ENCODE results near the gene TNMD.
"Not testable (repeated sequence)": the region's sequence is repeated elsewhere in the genome, so short reads cannot be mapped to it uniquely, and the experiment has no call there.

The TNMD gene

DNA sequence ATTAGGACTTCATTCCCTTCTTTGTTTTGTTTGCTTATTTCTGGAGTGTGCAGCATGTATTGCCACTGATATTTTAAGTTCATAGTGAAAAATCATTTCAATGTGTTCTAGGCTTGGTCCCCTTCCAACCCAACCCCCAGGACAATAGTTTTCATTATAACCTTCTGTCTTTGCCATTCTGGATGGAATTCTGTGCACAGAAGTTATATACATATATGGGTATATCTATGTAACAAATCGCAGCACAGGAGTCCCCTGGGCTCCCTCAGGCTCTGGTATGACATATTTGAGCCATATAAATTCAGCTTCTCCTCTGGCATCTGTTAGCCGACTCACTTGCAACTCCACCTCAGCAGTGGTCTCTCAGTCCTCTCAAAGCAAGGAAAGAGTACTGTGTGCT lies at the start of gene TNMD:
TNMD (plus strand) TSS at position 326 of the 400 bp plus-strand sequence. CDS start 83 bp downstream, outside the sequence.
- DNase-seq, result no peak

DNA sequence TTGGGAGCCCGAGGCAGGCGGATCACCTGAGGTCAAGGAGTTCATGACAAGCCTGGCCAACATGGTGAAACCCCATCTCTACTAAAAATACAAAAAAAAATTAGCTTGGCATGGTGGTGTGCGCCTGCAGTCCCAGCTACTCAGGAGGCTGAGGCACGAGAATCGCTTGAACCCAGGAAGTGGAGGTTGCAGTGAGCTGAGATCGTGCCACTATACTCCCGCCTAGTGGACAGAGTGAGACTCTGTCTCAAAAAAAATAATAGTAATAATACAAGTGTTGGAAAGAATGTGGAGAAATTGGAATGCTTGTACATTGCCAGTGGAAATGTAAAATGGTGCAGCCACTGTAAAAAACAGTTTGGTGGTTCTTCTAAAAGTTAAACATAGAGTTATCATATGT lies 19.2 kb upstream of the TNMD start:
- DNase-seq, result not testable (repeated sequence)

DNA sequence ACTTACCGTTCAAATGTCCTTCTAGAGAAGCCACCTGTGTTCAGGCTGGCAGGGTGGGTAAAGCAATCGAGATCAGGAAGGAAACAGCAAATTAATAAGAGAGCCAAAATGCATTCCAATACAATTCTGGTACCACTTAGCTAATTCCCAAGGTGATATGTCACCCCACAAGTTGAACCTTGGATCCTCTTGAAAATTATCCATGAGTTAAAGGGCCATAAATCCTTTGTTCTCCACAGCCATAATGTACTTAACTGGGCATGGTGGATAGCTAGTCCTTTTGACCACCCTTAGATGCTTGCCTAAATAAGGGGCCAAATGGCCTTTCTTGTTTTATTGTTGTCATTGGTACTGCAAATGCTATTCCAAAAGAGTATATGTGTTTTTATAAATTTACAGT lies 2.0 kb downstream of the TNMD start:
- no peak for DNase-seq

DNA sequence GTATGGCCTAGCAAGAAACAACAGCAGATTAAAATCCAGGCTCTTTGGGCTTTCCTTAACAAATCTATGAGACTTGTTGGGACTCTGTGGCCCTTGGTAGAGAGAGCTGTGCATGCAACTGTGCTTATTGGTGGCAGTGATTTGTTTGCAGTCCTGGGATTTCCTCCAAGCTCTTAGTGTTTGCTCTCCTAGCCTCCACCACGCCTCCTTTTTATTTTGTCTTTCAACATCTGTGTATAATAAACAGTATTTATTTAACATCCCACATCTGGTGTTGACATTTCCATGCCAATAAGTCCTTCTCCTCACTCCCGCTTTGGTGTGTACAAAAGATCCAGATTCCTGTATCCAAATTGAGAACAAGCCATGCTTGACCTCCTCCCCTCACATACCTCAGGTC lies 3.1 kb downstream of the TNMD start:
- no peak for DNase-seq

DNA sequence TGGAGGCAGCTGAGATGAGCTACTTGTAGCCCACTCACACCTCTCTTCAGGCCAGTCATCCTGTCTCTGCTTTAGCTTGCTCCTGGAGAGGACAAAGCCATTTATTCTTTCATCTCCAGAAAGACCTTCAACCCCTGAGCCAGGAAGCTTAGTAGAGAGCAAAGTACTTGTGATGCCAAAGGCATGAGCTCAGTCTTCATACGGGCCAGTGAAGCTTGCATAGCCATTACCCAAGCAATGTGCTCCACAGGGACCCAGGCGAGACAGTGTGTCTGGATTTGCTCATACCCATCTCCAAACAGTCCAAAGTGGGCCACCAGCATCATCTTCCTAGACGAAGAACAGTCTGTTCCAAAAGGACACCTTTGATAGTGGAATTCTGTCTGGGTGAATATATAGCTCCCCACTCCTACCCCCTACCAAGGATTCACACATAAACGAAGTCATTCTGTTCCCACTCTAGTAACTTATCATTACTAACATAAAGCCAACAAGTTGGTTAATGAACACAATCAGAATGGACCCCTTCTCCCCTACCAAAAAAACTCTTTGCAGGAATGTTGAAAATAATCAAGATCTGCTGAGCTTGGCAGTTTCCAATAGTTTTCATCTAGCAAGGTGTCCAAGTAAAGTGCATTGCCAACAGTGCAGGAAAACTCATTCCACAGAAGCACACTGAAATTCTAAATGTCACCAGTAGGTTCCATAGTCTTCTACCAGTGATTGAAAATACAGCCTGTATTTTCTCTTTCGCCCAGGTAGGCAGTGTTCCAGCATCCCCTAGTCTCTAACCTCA lies 6.7 kb downstream of the TNMD start:
- DNase-seq, result no peak

DNA sequence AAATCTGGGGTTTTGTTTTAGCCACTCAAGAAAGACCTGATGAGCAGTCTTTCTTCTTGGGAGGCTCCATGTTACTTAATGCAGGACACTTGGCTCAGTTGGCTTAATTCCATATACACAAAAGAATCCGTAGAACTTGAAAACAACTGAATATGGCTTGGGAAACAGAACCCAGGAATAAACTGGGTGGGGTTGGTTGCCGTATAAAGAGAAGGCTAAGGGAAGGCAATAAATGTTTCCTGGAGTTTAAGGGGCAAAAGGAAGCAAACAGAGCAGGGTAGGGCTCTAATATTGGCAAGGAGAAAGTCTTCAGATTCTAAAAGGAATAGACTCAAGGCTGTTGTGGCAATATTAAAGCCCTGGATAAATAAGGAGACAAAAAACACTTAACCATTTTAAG lies 8.4 kb downstream of the TNMD start:
- DNase-seq, result no peak

DNA sequence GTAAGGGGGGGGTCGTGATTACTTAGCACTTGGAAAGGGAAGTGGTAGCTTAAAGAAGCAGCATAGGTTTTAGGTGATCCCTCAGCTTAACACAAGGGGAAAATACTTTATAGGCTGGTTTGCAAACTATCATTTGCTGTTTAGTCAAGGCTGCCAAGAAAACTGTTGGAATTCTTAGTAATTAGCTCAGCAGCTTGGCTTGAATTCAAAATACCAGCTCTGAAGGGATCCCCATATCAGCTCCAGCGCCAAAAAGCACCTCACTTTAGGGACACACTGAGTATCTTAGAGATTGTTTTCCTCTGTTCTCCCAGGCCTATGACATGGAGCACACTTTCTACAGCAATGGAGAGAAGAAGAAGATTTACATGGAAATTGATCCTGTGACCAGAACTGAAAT lies 8.8 kb downstream of the TNMD start:
- DNase-seq, result no peak

DNA sequence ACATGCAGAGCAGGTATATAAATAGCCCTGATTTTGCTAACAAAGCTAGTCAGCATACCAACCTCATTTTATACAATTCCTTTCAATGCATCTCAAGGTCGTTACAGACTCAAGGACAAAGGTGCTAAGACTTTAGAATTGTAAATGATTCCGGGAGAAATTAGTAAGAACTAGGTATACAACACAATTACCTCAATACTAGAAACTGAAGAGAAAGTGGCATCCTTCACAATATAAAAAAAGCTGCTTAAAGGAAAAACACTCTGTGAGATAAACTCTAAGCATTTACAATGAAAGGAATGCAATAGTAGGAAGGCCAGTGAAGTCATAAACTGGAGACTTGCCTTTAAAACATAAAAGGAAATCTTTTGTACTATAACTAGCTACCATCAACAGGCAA lies 11.9 kb downstream of the TNMD start:
- no peak for DNase-seq

DNA sequence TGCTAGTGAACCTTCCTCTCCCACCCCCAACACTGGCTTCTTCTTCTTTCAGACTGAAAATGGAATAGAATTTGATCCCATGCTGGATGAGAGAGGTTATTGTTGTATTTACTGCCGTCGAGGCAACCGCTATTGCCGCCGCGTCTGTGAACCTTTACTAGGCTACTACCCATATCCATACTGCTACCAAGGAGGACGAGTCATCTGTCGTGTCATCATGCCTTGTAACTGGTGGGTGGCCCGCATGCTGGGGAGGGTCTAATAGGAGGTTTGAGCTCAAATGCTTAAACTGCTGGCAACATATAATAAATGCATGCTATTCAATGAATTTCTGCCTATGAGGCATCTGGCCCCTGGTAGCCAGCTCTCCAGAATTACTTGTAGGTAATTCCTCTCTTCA lies 14.7 kb downstream of the TNMD start:
- DNase-seq, result no peak

DNA sequence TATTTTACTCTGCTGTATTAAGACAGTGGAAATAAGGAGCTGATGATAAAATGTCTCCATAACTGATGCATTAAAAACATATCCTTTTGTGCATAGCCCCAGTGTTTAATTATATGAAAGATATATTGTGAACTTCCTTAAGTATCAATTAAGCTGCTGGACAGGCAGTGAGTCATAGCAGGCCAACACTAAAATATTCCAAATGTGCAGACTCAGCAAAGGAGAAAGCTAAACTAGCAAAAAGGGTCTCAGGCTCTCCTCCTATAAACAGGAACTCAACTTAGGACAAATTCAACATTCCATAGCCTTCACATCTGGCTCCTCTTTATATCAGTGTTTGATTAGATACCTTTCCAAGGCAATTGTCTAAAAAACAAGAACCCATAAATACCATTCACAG lies 15.6 kb downstream of the TNMD start:
- DNase-seq, result no peak

DNA sequence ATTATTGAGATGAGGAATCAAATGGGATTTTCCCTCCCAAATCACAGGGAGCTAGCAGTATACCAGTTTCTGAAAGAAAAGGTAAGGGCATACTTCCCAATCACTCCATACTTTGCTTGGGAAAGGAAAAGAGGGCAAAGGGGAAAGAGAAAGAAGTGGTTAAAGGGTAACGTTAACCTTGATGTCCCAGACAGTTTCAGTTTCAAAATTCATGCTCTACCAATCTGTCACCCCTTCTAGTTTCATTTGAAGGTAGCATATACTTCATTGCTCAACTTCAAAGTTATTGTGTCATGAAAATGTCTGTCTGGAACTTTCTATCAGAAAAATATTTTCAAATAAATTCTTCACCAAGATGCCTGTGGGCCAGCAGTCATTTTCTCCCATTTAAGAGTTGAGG lies 16.0 kb downstream of the TNMD start:
- DNase-seq, result no peak

DNA sequence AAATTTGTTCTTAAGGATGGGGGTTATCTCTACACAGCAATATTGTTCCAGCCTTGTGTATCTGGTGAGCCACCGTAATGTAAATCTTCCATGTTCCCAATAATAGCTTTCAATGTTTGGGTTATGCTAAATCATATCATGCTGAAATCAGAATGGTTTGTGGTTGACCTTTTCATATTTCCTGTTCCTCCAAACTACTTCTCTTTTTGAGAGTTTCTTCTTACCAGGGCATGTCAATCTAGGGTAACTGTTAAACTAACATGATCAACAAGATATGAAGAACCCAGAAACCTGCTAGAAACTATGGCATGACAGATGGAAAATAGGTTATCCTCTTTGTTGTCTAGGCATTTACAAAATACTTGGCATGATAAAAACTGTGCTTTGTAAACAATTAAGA lies 22.0 kb downstream of the TNMD start:
- DNase-seq, result no peak

DNA sequence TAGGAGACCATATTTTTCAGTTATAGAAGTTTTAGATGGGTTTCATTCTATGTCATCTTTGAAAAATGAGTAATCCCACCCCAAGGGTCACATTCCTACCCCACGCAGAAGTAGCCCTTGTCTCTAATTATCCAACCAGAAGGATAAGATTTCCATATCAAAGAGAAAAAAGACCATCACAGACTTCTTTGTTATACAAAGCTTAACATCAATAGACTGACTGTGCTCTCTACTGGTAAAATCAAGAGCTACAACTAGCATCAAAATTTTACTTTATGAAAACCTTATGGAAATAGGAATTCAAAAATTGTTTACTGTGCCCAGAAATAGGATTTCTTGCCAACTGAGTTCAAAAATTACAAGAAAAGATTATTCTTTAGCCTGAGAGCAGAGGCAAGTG lies 24.9 kb downstream of the TNMD start:
- no peak for DNase-seq

DNA sequence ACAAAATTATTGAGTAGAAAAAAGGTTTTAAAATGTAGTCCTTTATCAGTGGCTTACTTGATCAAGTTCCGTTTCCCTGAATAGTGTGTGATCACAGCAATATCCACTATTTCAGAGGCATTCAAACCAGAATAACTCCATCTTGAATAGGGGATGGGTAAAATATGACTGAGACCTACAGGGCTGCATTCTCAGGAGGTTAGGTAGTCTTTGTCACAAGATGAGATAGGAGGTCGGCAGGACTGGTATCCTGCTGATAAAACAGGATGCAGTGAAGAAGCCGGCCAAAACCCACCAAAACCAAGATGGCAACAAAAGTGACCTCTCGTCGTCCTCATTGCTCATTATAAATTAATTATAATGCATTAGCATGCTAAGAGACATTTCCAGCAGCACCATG lies 27.2 kb downstream of the TNMD start:
- no peak for DNase-seq

DNA sequence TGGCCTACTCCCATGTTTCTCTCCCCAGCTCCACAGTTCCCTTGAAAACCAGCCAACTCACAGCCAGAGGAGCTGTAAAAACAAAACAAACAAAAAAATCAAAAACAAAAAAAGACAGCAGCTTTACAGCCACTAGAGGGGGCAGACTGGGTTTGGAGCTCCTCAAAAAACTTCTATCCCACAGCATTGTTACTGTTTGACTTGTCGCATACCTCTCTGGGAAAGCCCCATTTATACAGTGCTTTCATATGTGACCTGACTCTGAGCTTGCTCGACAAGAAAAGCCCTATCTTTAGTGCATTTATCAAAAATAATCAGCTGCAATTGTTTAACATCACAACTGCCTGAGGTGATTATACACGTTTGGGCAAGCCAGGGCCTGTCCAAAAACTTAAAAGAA lies 30.3 kb downstream of the TNMD start:
- DNase-seq, result no peak

DNA sequence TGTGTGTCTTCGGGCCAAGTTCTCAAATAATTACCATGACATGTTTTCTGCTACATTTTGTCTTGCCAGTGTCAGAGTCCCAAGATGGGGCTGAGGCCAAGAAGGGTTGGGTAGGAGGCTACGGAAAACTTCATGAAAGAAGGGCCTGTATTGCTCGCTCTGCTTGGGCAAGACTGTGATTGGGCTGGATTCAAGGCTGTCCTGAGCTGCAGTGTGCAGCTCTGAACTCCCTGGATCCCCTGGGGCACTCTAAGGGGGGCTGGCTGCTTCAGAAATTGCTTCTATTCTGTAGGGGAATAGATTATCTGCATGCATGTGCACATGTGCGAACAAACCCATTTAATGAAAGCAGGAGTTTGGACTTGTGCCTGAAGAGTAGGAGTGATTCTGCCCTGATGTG lies 38.3 kb downstream of the TNMD start:
- DNase-seq, result no peak

DNA sequence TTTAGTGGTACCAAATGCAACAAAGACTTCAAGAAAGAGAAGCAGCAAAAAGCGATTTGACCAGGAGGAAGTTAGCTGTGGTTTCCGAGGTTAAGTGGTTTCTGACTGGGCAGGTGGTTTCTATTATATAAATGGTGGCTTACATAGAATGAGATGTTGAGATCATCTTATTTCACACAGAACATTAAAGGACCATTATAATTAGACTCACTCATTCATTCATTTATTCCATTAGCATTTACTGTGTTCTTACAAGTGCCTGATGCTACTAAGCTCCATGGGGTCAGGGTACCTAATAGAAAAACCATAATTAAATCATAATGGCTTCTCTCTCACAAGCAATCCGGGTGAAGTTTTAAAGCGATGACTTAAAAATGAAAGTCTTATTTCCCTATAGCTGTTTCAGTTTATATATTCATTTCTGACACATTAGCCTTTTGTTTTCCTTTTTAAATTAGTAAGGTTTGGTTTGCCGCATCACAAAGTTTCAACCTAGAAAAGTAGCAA lies 41.3 kb downstream of the TNMD start:
- no peak for DNase-seq

DNA sequence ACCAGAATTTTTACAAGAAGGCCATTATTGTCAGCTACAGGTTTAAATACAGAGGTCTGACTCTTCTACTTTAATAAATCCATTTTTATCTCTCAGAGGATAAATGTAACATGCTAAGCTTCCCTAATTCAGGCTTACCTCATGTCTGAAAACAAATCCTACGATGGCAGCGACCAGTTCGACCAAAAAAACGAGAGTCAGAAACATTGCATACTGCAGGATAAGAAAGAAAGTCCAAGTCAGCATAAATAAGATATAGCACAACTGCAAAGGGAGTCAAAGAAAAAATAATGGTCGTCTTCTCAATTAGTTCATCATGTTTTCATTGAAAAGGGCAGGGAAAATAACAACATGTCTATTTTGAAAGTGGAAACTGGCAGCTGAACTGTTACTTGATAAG lies 50.3 kb downstream of the TNMD start:
- DNase-seq, result no peak

DNA sequence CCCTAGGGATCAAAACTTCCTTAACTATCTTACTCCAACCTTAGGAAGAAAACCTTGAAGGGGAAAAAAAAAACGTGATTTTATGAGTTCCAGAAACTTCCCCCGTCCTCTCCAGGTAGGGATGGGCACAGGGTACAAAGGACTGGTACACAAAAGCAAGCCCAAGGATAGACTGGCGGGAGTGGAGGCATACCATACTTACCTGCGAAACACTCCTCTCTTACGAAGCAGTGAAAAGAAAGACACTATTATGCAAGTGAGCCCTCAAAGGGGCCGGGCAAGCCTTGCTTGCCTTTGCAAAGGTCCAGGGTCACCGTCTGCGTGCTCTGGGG lies 51.2 kb downstream of the TNMD start:
- no peak for DNase-seq

DNA sequence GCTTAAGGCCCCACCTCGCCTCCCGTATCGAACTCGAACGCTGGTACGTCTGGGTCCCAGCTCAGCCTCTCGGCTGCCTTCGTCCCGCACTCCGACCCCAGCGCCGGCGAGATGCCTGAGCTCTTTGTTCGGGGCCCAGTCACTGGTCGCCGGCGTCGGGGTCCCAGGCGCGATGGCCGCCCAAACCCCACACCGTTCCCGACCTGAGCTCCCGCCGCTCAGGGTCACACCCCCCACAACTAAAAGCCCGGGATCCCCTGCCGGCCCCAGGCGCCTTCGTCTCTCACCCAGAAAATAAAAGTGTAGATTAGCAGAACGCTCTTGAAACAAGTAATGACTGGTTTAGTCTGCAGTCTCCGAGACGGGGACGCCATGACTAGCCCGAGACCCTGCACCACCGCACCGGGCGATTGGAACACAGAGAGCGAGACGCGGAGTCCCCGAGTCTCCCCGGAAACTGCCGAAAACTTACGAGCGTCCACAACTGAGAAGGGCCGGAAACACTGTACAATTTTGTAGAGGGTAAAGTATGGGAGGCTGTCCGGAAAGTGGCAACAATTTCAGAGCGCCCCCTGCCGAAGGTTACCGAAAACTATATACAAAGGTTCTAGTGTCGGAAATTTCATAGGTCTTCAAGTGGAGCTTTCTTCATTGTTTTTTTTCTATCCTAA lies 51.7 kb downstream of the TNMD start, which contains the start of gene TSPAN6:
TSPAN6 (minus strand) TSS at position 486 of the 671 bp plus-strand sequence; CDS start at position 374, 112 bp downstream.
- no peak for DNase-seq

DNA sequence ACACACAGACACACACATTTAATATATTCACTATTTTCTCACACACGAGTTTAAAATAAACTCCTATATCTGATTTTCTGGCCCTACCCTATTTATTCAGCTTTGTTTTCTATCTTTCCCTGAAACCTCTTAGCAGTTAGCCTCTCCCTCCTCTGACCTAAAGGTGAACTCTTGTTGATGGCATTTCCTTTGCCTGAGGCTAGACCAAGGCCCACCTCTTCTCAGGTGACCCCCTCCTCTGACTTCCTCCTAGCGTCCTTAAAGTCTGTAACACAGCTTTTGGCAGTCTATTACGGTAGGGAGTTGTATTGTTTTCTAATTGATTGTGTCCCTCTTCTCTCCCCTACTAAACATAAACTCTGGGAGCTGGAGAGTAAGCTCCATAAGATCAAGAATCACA lies 57.6 kb downstream of the TNMD start:
- no peak for DNase-seq

DNA sequence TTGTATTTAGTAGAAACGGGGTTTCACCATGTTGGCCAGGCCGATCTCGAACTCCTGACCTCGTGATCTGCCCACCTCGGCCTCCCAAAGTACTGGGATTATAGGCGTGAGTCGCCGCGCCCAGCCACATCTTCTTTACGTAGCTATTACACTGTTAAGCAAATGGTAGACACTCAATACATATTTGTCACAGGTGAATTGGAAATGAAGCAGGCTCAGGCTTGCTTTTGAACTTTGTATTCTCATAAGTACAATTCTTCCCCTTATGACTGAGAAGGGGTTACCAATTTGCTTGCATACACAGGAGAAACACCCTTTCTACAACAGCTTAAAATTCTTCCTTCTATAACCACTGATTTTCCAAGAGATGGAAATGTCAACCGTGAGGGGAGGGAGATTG lies 58.5 kb downstream of the TNMD start:
- no peak for DNase-seq

DNA sequence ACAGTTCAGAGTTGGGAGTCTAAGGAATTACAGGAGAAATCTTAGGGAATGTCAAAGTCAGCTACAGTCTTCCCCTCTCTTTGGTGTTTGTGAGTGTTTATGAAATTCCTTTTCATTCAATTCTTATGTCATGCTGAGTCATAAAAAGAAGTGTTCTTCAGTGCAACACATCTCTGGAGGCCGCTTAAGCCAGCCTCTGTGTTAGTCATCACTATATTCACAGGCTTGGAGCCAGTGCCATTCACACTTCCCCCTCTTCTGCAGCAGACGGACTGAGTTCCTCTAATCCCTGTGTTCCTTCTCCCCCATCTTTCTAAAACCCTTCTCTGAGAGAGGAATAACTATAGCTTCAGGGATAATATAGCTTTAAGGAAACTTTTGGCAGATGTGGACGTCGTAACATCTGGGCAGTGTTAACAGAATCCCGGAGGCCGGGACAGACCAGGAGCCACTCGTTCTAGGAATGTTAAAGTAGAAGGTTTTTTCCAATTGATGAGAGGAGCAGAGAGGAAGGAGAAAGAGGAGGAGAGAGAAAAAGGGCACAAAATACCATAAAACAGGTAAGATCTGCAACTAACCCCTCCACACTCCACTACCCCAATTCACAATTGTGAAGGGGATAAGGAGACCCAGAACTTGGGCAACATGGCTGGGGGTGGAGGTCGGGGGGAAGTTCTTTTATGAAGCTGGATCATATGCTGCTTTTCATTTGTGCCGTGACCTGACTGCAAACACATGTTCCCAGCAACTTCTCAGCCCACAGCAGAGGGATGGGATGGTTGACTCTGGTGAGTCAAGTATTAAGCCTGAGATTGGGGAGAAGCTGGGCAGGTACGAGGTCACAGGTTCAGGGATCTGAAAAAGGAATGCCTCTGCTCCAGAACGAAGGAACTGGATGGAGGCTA lies 59.5 kb downstream of the TNMD start, which contains the start of gene SRPX2:
SRPX2 (plus strand) TSS at position 244 of the 905 bp plus-strand sequence. CDS start 2,124 bp downstream, outside the sequence.
- no peak for DNase-seq
